Activated T-cell treated with anti-CD3 and anti-CD28 coated beads for 24 hours (primary cell): ENCODE measurements around the gene LAMA1.

Experiments
- DNase-seq: peaks from one replicate; pipeline ENCODE4 v3.0.0-alpha.2; 2020; ENCODE audit warnings: low read depth

The LAMA1 gene

DNA sequence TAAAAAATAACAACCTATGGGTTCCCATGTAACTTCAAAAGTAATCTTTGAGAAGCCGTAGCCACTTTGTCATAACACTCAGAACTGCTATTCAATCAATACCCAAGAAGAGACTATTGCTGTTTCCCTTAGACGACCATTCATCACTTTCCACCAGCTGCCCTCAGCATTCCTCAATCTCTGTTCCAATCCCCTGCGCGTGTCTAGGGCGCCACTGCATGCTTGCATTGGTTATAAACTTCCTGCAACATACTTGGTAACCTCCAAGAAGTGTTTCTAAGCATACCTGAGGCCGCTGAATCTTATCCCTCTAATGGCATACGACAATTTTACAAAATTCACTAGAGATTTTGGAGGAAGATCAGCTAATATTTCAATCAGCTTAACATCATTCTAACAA, 134.2 kb downstream of the LAMA1 start:
- no peak for DNase-seq

- no peak for DNase-seq
Measured at GRCh38 chr18:6982398-6982797, 135.2 kb downstream of the LAMA1 start.

DNA sequence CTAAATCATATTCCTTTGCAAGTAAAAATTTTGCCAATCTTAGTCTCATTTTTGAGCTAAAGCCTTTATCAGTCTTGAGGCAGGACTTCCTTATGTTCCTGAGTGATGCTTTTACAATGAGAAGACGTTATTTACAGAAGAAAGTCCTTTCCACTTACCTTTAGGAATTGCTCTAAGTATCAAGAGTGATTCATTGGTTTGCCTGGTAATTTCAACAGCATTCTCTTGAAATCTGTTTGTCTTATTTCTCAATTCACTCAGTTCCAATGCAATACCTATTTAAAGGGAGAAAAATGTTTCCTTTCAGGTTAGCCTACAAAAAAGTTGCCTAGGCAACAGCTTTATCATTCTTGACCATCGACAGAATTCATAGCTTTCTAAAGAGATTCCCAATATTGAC, 137.2 kb downstream of the LAMA1 start:
- no peak for DNase-seq

- DNase-seq, result no peak
Measured at GRCh38 chr18:6979954-6980353, 137.6 kb downstream of the LAMA1 start.

- no peak for DNase-seq
Measured at GRCh38 chr18:6976935-6977334, 140.7 kb downstream of the LAMA1 start.

DNA sequence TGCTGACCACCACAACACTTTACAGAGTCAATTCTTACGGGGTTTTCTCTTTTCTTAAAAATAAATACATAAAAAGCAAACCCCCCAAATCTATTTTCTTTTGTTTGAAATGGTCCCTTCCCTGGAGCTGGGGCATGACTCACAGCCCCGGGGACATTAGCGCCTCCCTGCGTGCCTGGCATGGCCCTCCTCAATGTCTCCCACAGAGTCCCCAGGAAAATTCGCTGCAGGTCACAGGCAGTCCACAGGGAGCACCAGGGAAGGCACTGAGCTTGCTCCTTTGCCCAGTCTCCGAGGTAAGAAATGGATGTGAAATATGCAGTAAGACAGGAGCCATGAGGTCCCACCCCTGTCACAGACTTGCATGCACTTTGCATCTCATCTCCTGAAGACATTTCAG, 142.5 kb downstream of the LAMA1 start:
- DNase-seq, result no peak

DNA sequence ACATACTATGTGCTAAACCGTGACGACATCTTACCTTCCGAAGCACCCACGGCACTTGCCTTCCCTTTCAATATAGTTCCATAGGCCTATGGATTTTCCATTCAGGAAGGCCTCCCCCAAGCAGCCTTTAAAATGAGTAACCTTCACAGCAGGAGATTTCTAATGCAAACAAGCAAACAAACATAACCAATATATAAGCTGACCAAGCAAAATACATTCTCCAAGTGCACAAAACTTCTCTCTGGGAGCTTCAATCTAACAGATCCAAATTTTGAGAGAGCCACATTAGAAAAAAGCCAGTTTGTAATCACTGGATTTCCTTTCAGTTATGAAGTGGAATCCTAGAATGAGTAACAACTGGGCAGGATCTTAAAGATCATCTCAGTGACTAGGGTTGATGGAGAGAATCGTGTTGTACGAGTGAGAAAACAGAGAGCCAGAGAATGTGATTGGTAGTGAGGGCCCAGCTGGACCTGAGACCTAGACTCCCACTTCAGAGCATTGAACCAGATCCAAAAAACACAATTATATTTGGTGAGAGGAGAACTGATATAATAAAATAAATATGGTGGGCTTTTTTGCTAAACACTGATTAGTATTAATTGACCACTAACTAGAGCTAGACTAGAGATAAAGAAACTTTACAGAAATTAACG, 145.6 kb downstream of the LAMA1 start:
- DNase-seq, result no peak

DNA sequence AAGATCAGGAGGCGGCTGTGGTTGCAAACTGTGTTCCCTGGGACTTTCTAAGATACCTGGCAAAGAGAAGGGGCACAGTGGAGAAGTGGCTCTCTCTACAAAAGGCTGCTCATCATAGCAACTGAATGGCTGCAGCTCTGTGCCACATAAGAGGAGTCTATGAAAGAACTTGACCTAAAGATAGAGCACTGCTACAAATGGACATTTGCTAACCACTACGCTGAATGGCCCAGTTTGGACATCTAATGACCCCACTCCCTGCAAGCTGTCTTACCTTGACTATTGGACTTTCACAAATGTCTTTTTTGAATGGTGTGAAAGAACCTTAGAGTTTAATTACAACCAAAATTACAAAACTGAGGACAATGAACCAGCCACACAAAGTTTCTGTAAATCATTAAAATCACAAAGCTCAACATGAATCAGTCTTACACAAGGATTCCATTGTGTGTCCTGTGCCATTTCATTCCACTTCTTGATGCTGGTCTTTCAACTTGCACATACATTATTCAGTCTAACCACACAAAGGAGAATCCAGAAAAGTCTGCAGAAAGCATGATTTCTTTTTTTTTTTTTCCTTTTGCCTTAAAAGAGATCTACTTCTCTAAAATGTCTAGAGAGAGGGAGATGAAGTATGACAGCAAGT, 154.0 kb downstream of the LAMA1 start:
- no peak for DNase-seq

GRCh38 chr18:6962571-6963451, 154.8 kb downstream of the LAMA1 start:
- DNase-seq, result no peak

DNA sequence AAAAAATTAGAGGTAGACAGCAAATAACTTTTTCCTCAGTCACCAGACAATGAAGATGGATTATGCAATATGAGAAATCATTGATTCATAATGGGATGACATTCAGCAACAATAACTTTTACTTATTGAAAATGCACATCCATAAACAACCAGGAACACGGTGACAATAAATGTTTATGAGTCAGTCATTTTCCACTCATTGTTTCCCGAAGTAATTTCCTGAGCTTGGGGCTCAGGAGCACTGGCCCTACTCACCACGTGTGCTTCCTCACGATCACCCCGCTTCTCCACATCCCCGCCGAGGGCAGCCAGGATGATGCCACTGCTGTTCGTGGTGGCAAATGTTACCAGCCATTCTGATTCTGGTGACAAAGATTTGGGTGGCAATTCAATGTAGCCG, 156.3 kb downstream of the LAMA1 start:
- DNase-seq, result no peak

GRCh38 chr18:6960656-6961055, 156.9 kb downstream of the LAMA1 start:
- no peak for DNase-seq

GRCh38 chr18:6960124-6960523, 157.5 kb downstream of the LAMA1 start:
- DNase-seq, result no peak

DNA sequence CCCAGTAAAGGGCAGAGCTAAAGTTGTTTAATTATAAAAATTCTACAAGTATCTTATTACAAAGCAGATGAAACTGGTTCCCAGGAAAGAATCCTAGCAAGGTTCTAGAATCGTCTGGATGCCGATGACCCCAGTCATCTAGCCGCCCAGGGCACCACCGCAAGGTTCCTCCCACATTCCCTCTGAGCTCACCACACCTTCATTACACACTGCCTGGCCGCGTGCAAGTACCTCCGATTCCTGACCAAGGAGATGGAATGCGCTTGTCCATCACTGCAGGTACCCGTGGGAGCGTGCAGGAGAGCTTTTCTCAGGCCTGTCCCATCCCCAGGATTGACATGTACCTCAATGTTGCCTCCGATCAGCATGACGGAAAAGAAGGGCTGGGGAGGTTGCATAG, 158.5 kb downstream of the LAMA1 start:
- DNase-seq, result no peak

- DNase-seq, result no peak
Measured at GRCh38 chr18:6956999-6957398, 160.6 kb downstream of the LAMA1 start.

GRCh38 chr18:6956495-6956894, 161.1 kb downstream of the LAMA1 start:
- DNase-seq, result no peak

- DNase-seq, result no peak
Measured at GRCh38 chr18:6955304-6955703, 162.3 kb downstream of the LAMA1 start.

DNA sequence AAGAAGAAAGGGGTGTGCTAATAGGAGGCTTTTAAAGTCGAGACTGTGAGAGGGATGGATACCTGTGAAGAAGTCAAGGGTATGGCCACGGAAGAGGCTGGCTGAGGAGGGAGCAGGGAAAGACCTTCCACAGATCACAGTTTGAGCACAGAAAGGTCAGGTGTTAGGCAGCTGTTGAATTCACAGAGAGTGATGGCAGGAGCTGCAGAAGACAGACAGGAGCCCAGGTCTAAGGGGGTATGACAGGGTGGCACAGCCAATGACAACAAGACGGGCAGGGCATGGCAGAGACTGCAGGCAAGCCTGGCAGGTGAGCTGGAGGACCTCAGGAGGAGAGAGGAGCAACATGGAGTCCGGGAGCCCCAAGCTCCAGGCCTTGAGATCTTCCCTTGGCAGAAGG, 163.1 kb downstream of the LAMA1 start:
- no peak for DNase-seq

DNA sequence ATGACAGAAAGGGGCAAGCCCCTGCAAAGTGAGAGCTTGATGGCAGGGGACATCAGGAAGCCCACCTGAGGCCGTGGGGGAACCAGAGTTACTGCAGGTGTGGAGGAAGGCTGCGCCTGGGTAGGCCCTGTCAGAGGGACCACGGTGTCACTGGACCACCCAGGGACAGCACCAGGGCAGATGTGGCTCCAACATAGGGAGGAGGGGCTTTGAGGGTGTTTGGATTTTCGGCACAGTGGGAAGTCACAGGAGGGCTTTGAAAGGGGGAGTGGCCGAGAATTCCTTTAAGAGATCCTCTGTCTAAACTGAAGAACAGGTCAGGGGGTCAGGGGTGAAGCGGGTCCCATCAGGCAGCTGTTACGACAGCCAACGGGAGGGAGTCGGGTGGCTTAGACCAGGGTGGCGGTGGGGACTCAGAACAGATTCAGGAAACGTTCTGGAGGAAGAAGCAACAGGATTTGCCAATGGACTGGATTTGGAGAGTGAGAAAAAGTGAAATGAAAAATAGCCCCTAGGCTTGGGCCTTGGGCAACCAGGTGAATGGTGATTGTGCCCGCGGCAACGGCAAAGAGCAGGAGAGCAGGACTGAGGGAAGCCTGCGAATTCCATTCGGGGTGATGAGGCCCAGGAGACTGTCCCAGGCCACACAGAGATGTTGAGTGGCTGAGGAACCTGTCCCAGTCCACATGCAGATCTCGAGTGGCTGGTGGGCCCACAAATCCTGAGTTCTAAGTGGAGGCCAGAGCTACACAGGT, 166.1 kb downstream of the LAMA1 start:
- DNase-seq, result no peak

GRCh38 chr18:6950641-6951040, 167.0 kb downstream of the LAMA1 start:
- no peak for DNase-seq

DNA sequence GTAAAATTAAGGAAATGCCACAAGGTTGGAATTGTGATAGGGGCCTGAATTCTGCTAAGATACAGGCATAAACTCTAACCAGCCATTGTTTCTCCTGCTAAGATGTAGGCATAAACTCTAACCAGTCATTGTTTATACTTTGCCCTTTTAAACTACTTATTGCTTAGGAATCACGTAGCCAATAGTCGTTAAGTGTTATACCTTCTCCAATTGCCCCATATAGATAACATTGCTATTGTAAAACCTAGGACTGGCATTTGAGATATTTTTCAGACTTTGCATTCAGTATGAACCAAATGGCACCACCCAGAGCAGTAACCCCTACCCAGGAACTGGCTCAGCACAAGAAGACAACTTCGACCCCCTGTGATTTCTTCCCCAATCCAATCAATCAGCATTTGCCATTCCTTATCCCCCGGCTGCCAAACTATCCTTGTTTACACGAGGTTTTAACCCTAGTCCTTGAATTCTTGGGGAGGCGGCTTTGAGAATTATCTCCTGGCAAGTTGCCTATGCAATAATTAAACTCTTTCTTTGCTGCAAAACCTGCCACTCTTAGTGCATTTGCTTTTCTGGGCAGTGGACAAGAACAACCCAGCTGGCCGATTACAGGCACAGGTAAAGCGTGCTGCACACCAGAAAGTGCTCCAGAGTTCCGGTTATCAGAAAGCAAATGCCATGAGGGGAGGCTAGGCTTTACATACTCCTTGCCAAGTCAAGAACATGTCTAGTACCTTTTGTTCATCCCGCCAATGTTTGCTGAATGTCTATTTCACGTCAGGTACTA, 167.6 kb downstream of the LAMA1 start:
- DNase-seq, result no peak

GRCh38 chr18:6948281-6949055, 169.1 kb downstream of the LAMA1 start:
- DNase-seq, result no peak
